ENCODE results near the gene PLEKHG1. TPM values are rescaled to one million over a fixed set of nuclear protein-coding genes. Genes with fewer than 3 reads are reported as not detected.

The PLEKHG1 gene
- total and polyA plus RNA-seq, 2 of the 13 experiments (the other 11 are each of a cell fraction or from before 2014, with no cell fraction given) = 0.03 to 0.04 TPM

DNA sequence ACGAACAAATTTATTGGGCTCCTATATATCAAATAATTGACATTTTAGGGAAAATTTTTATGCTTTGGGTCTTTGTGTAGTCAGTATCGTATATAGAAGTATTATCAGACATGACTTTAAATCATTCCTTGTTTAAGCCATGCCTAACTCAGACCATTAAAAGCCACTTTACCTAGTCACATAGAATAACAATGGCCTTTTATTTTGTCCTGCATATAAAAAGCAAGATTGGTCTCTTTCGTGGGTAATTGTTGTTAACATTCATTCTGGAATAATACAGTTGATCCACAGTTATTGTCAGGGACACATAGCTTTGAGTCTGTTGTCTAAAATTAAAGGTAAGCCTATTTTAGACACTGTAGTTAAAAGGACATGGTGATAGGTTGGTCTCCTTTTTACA is 47.4 kb downstream of the PLEKHG1 start:
- no TSS peak for BruUV-seq (replicated peaks)
- Histone ChIP-seq H3K27me3 (ENCODE audit: control insufficient read depth in 1 of 2, insufficient read depth in 2 of 2, low read length in 2 of 2) (no peaks in the 10 kb centered on the region; a peak in 1 of 5 replicates), H3K27ac (ENCODE audit: extremely low read length, insufficient read depth, low read length) (no peak overlapping the region), H3K79me2 (ENCODE audit: insufficient read depth, low read length) (no peaks in the 10 kb centered on the region), H3K36me3 (replicated peaks in 1 of 2; ENCODE audit: control insufficient read depth in 1 of 2, insufficient read depth in 2 of 2, low read length in 2 of 2) (no peaks in the 10 kb centered on the region), H2AFZ (ENCODE audit: low read length) (no peak overlapping the region), H3K4me1 (ENCODE audit: insufficient read depth, low read length) (no peaks in the 10 kb centered on the region), H4K20me1 (ENCODE audit: insufficient read depth, low read length) (no peaks in the 10 kb centered on the region), H3K4me3 (replicated peaks in 1 of 3; ENCODE audit: insufficient read depth in 1 of 3, low read depth in 2 of 3, low read length in 3 of 3) (no peak overlapping the region), H3K9me3 (ENCODE audit: low read length) (no peaks in the 10 kb centered on the region), H3K4me2 (ENCODE audit: low read depth, low read length) (no peak overlapping the region), H3K9ac (ENCODE audit: insufficient read depth, low read depth, low read length) (no peak overlapping the region)
- TF ChIP-seq KDM1A (CRISPR knock-in tag; IDR thresholded peaks at IDR 0.05) (no peak), SOX13 (IDR thresholded peaks at IDR 0.05) (no peak), SOX13 (CRISPR knock-in tag; conservative IDR thresholded peaks at IDR 0.05 in 1 of 2, IDR thresholded peaks at IDR 0.05 in 1 of 2) (no peak), RBM39 (IDR thresholded peaks at IDR 0.05; ENCODE audit: low read depth, low read length, poor library complexity, severe bottlenecking) (no peak), CENPT (CRISPR knock-in tag; IDR thresholded peaks at IDR 0.05; ENCODE audit: low read depth) (no peak)
- POLR2A ChIA-PET = no interaction called here
- in situ Hi-C loops (cut with HindIII; ENCODE audit: extremely low pct_ligation_motif_present, low pct_unique_long_range_greater_than_20kb) (no loop called here), intact Hi-C loops (cut with micrococcal nuclease; ENCODE audit: unreplicated experiment) (no loop called here)
- WGBS (ENCODE audit: low lambda C conversion rate) = 37% methylated on average over 3 of the region's 3 CpGs
- FAIRE-seq (no peak), ATAC-seq (no peak), DNase-seq (ENCODE audit: low spot score) (no peak)
- CTCF ChIA-PET (ENCODE audit: low intra/inter-chr PET ratio, low total read pairs) = no interaction called here

Other genes starting within 250 kb of the PLEKHG1 start
- gene IYD, start 230.9 kb upstream of the PLEKHG1 start, total RNA-seq (2016; rRNA removed; fragmentation: Illumina TruSeq; extraction: Trizol) = 0.46 and 0.52 TPM in 2 replicates
- gene IYD, start 230.9 kb upstream of the PLEKHG1 start, polyA plus RNA-seq (2011; rRNA removed) = 0.01 TPM in 2 replicates

All from HepG2 (cell line).